HG02840 (cell line): ENCODE measurements around the gene CDK9.
"Not testable (repeated sequence)": the region's sequence is repeated elsewhere in the genome, so short reads cannot be mapped to it uniquely, and the experiment has no call there.

ENCODE experiments used
- ATAC-seq: cut with Tn5 transposase; IDR thresholded peaks from one replicate; pipeline ENCODE4 v1.9.1; 2021; ENCODE audit warnings: mild to moderate bottlenecking, moderate library complexity, moderate number of reproducible peaks; ENCODE audit not compliant: unreplicated experiment, low FRiP score

The CDK9 gene

GRCh38 chr9:127779136-127779981, 6.5 kb upstream of the CDK9 start:
- ATAC-seq, result no peak

GRCh38 chr9:127780126-127780885, 5.5 kb upstream of the CDK9 start:
- ATAC-seq, result no peak

- not testable (repeated sequence) for ATAC-seq
These were observed 4.9 kb upstream of the CDK9 start for GRCh38 chr9:127780909-127781308.

- ATAC-seq, result no peak
These were observed 4.0 kb upstream of the CDK9 start for GRCh38 chr9:127781806-127782205.

GRCh38 chr9:127783111-127784008, 2.5 kb upstream of the CDK9 start:
- no peak for ATAC-seq

GRCh38 chr9:127785023-127785932, 556 bp upstream of the CDK9 start:
- ATAC-seq, result peak; percentile 50

- ATAC-seq, result no peak
These were observed 905 bp downstream of the CDK9 start for GRCh38 chr9:127786773-127787104.

- ATAC-seq, result no peak
These were observed 2.6 kb downstream of the CDK9 start for GRCh38 chr9:127788337-127789011.

GRCh38 chr9:127789179-127789578, 3.3 kb downstream of the CDK9 start:
- ATAC-seq, result no peak

- ATAC-seq, result no peak
These were observed 4.4 kb downstream of the CDK9 start for GRCh38 chr9:127790094-127790855.

- no peak for ATAC-seq
These were observed 5.3 kb downstream of the CDK9 start for GRCh38 chr9:127791085-127791484.

GRCh38 chr9:127792417-127793031, 6.7 kb downstream of the CDK9 start:
- no peak for ATAC-seq

GRCh38 chr9:127793093-127793708, 7.4 kb downstream of the CDK9 start:
- no peak for ATAC-seq

- ATAC-seq, result no peak
These were observed 8.4 kb downstream of the CDK9 start for GRCh38 chr9:127794001-127794791.

GRCh38 chr9:127796225-127796813, 10.5 kb downstream of the CDK9 start:
- ATAC-seq, result no peak

GRCh38 chr9:127796852-127797370, 11.1 kb downstream of the CDK9 start:
- ATAC-seq, result no peak
